HepG2 (cell line): ENCODE results near the gene ANGPTL2. TPM values are rescaled to one million over a fixed set of nuclear protein-coding genes. Genes with fewer than 3 reads are reported as not detected.
A peak's percentile ranks its signal among the peaks of the same experiment; 100 is the strongest.

Source experiments
- ATAC-seq: fragments of 200-7000 bp; cut with Tn5 transposase; 3 replicates; pipeline ENCODE4 v1.9.1; 2020; ENCODE audit warnings: mild to moderate bottlenecking, moderate library complexity
- Bru-seq: library from RNA; stranded (reverse); fragments of 400-500 nt; gene quantifications from one replicate; lab custom pipeline; 2021; lab: Mats Ljungman, UMichigan
- BruChase-seq, 2 experiments: library from RNA; stranded (reverse); fragments of 400-500 nt; gene quantifications; one replicate each; lab custom pipeline; 2021; lab: Mats Ljungman, UMichigan
- BruUV-seq: library from RNA; stranded (reverse); fragments of 400-500 nt; replicated peaks from 2 replicates; lab custom pipeline; 2021; lab: Mats Ljungman, UMichigan
- CTCF ChIA-PET: fragments of 300-600 bp; formaldehyde crosslinking; extraction: SDS; loops from one replicate; lab custom pipeline; 2021; ENCODE audit warnings: low total read pairs, inconsistent platforms, low intra/inter-chr PET ratio; lab: Yijun Ruan, JAX
- POLR2A ChIA-PET: fragments of 350-600 bp; sonication (Branson Sonifier 250); formaldehyde crosslinking; loops from one replicate; lab custom pipeline; 2020; ENCODE audit warnings: antibody characterized with exemption, inconsistent platforms; lab: Yijun Ruan, JAX
- DNase-seq: peaks from one replicate; pipeline ENCODE4 v3.0.0-alpha.2; 2015; ENCODE audit warnings: low spot score
- FAIRE-seq: peaks from 3 replicates; lab custom pipeline; 2011; peaks lifted over from hg19 to GRCh38; lab: Jason Lieb, UNC
- H2AFZ ChIP-seq: one replicate; pipeline ENCODE4 v1.6.1; 2011; ENCODE audit warnings: low read length, inconsistent platforms
- H3K27ac ChIP-seq: fragments of 300-600 bp; 3 replicates; pipeline ENCODE4 v1.8.0; 2011; ENCODE audit warnings: mixed run types, mild to moderate bottlenecking, mixed read lengths, low read length, inconsistent platforms; ENCODE audit not compliant: insufficient read depth; ENCODE audit errors: extremely low read length
- H3K27me3 ChIP-seq, 2 experiments: fragments of 200-600 bp in 1 of 2; 2 replicates in 1 of 2; 3 replicates in 1 of 2; pipeline versions ENCODE4 v1.6.0 to v1.8.0; 2011; ENCODE audit warnings: low read length in 2 of 2, mild to moderate bottlenecking in 2 of 2, moderate library complexity in 2 of 2, inconsistent platforms in 1 of 2; ENCODE audit not compliant: insufficient read depth in 2 of 2, control insufficient read depth in 1 of 2
- H3K36me3 ChIP-seq, 2 experiments: fragments of 200-600 bp in 1 of 2; replicated peaks in 1 of 2; 2 replicates in 1 of 2; 3 replicates in 1 of 2; pipeline versions ENCODE4 v1.5.1 to v1.8.0; 2011; ENCODE audit warnings: low read length in 2 of 2, inconsistent platforms in 1 of 2; ENCODE audit not compliant: insufficient read depth in 2 of 2, control insufficient read depth in 1 of 2
- H3K4me1 ChIP-seq: 2 replicates; pipeline ENCODE4 v1.5.1; 2012; ENCODE audit warnings: low read length, inconsistent platforms; ENCODE audit not compliant: insufficient read depth
- H3K4me2 ChIP-seq: 2 replicates; pipeline ENCODE4 v1.6.0; 2011; ENCODE audit warnings: low read depth, low read length, inconsistent platforms
- H3K4me3 ChIP-seq, 3 experiments: fragments of 200-600 bp in 1 of 3; sonication (generic), shearing (Covaris generic) in 1 of 3; replicated peaks in 1 of 3; 2 replicates each; pipeline ENCODE4 v1.5.1; 2011 to 2016; ENCODE audit warnings: low read length in 3 of 3, inconsistent platforms in 2 of 3, low read depth in 2 of 3, mild to moderate bottlenecking in 2 of 3, control low read depth in 1 of 3, mixed read lengths in 1 of 3; ENCODE audit not compliant: insufficient read depth in 1 of 3
- H3K79me2 ChIP-seq: one replicate; pipeline ENCODE4 v1.6.1; 2011; ENCODE audit warnings: low read length, inconsistent platforms; ENCODE audit not compliant: insufficient read depth
- H3K9ac ChIP-seq: 2 replicates; pipeline ENCODE4 v1.6.0; 2011; ENCODE audit warnings: mild to moderate bottlenecking, low read depth, low read length, inconsistent platforms; ENCODE audit not compliant: insufficient read depth
- H3K9me3 ChIP-seq: 2 replicates; pipeline ENCODE4 v1.5.1; 2012; ENCODE audit warnings: mild to moderate bottlenecking, low read length
- H4K20me1 ChIP-seq: 2 replicates; pipeline ENCODE4 v1.6.0; 2011; ENCODE audit warnings: inconsistent platforms, mild to moderate bottlenecking, low read length, moderate library complexity; ENCODE audit not compliant: insufficient read depth
- BHLHE40 ChIP-seq: IDR thresholded peaks from 2 replicates; pipeline ENCODE4 v1.6.1; 2011; ENCODE audit warnings: low read length, improper control_type of control experiment
- CREB1 ChIP-seq, 2 experiments: fragments of 450-650 bp in 1 of 2; IDR thresholded peaks; 2 replicates each; pipeline ENCODE4 v1.6.1; 2016 to 2017; ENCODE audit warnings: control low read depth in 1 of 2, mild to moderate bottlenecking in 1 of 2, missing compliant biosample characterization in 1 of 2, missing genetic modification characterization in 1 of 2
- JUND ChIP-seq: sonication (generic); formaldehyde crosslinking; IDR thresholded peaks from 2 replicates; pipeline ENCODE4 v1.8.0; 2022; ENCODE audit warnings: mild to moderate bottlenecking, missing genetic modification reagents
- KDM2A ChIP-seq: sonication (generic); formaldehyde crosslinking; IDR thresholded peaks from 2 replicates; pipeline ENCODE4 v1.4.0; 2020; ENCODE audit warnings: low read depth, missing genetic modification reagents, borderline replicate concordance
- MYC ChIP-seq: sonication (generic); formaldehyde crosslinking; IDR thresholded peaks from 2 replicates; pipeline ENCODE4 v1.9.0; 2021; ENCODE audit warnings: missing genetic modification reagents, borderline replicate concordance
- POLR2A ChIP-seq, 2 experiments: IDR thresholded peaks; 2 replicates each; pipeline ENCODE4 v1.6.1; 2011; ENCODE audit warnings: low read depth in 2 of 2, low read length in 2 of 2, mild to moderate bottlenecking in 1 of 2, moderate library complexity in 1 of 2; ENCODE audit not compliant: insufficient read depth in 1 of 2
- SP4 ChIP-seq: sonication (generic); formaldehyde crosslinking; IDR thresholded peaks from 2 replicates; pipeline ENCODE4 v1.8.1; 2023; ENCODE audit warnings: mild to moderate bottlenecking, missing genetic modification reagents
- ZNF350 ChIP-seq: sonication (generic); formaldehyde crosslinking; IDR thresholded peaks from 2 replicates; pipeline ENCODE4 v1.4.0; 2020; ENCODE audit warnings: mild to moderate bottlenecking, low read depth, missing genetic modification reagents, borderline replicate concordance
- ZNF512 ChIP-seq: sonication (generic); formaldehyde crosslinking; IDR thresholded peaks from 2 replicates; pipeline ENCODE4 v1.4.0; 2020; ENCODE audit warnings: mild to moderate bottlenecking, missing genetic modification reagents
- ZNF572 ChIP-seq: sonication (generic); formaldehyde crosslinking; IDR thresholded peaks from 2 replicates; pipeline ENCODE4 v1.5.1; 2020; ENCODE audit warnings: mild to moderate bottlenecking, missing genetic modification reagents
- ZNF576 ChIP-seq: sonication (generic); formaldehyde crosslinking; IDR thresholded peaks from 2 replicates; pipeline ENCODE4 v1.4.0; 2020; ENCODE audit warnings: mild to moderate bottlenecking, missing genetic modification reagents
- ZNF782 ChIP-seq: sonication (generic); formaldehyde crosslinking; IDR thresholded peaks from 2 replicates; pipeline ENCODE4 v1.4.0; 2020; ENCODE audit warnings: missing genetic modification reagents, mild to moderate bottlenecking, borderline replicate concordance
- WGBS: methylation state at CpG from one replicate; pipeline ENCODE4 v1.1.6; 2017; ENCODE audit warnings: low lambda C conversion rate; 5-methylcytosine and 5-hydroxymethylcytosine counted together
- in situ Hi-C: cut with HindIII; loops from 2 replicates; pipeline ENCODE4 v1.10.0; 2017; ENCODE audit warnings: low pct_unique_long_range_greater_than_20kb; ENCODE audit not compliant: extremely low pct_ligation_motif_present
- intact Hi-C: fragments of 100-400 bp; cut with micrococcal nuclease; formaldehyde crosslinking; loops from one replicate; pipeline ENCODE4 v1.10.0; 2022; ENCODE audit not compliant: unreplicated experiment
- long read RNA-seq, 2 experiments: library from RNA in 1 of 2; library from polyadenylated mRNA in 1 of 2; stranded (forward) in 1 of 2; unstranded in 1 of 2; transcript quantifications; one replicate each; pipeline ENCODE4 v2.0.0, GENCODE V29; 2019 to 2022
- polyA minus RNA-seq, 3 experiments: library from RNA; depleted of rRNA, polyadenylated mRNA; stranded (reverse); fragments of >200 nt; gene quantifications; 2 replicates each; pipeline ENCODE4 v1.2.3, GENCODE V29; 2011; ENCODE audit warnings: low replicate concordance in 1 of 3
- polyA plus RNA-seq, 8 experiments: library from polyadenylated mRNA; depleted of rRNA in 3 of 8; stranded (reverse) in 7 of 8; unstranded in 1 of 8; fragments of >200 nt; fragmentation: Illumina TruSeq in 4 of 8; extraction: Trizol in 4 of 8; gene quantifications; 2 replicates each; pipeline versions ENCODE4 v1.2.1 to v1.2.3, GENCODE V29; 2011 to 2016; ENCODE audit warnings: low read depth in 4 of 8, missing spikeins in 1 of 8, mixed read lengths in 1 of 8; ENCODE audit not compliant: insufficient read depth in 1 of 8
- total RNA-seq, 5 experiments: library from RNA; depleted of rRNA; stranded (reverse); fragments of >200 nt; fragmentation: Illumina TruSeq; extraction: Trizol; gene quantifications; 2 replicates each; pipeline ENCODE4 v1.2.3, GENCODE V29; 2016; ENCODE audit warnings: low read depth in 1 of 5

Gene ANGPTL2
- total RNA-seq (2016; rRNA removed; fragmentation: Illumina TruSeq; extraction: Trizol): 0.35 and 0.91 TPM in 2 replicates
- total RNA-seq (2016; cell fraction: cytosol; rRNA removed; fragmentation: Illumina TruSeq; extraction: Trizol; ENCODE audit: low read depth): 0.09 TPM in 1 of 2 replicates, not detected in the other
- total RNA-seq (2016; cell fraction: insoluble cytoplasmic fraction; rRNA removed; fragmentation: Illumina TruSeq; extraction: Trizol): 0.49 and 1.4 TPM in 2 replicates
- total RNA-seq (2016; cell fraction: membrane; rRNA removed; fragmentation: Illumina TruSeq; extraction: Trizol): 0.55 and 0.59 TPM in 2 replicates
- 1.2 and 2.2 TPM in 2 replicates for total RNA-seq (2016; cell fraction: nucleus; rRNA removed; fragmentation: Illumina TruSeq; extraction: Trizol)
- polyA plus RNA-seq (2011; rRNA removed): 21.0 and 40.2 TPM in 2 replicates
- polyA plus RNA-seq (2011; cell fraction: cytosol; rRNA removed): 14.1 and 24.9 TPM in 2 replicates
- 16.8 and 26.7 TPM in 2 replicates for polyA plus RNA-seq (2011; cell fraction: nucleus; rRNA removed)
- 27.5 and 38.6 TPM in 2 replicates for polyA plus RNA-seq (2012)
- polyA plus RNA-seq (2016; cell fraction: cytosol; fragmentation: Illumina TruSeq; extraction: Trizol; ENCODE audit: low read depth): 0.19 and 0.24 TPM in 2 replicates
- polyA plus RNA-seq (2016; cell fraction: insoluble cytoplasmic fraction; fragmentation: Illumina TruSeq; extraction: Trizol; ENCODE audit: low read depth): 0.60 and 0.63 TPM in 2 replicates
- 0.50 and 0.89 TPM in 2 replicates for polyA plus RNA-seq (2016; cell fraction: membrane; fragmentation: Illumina TruSeq; extraction: Trizol; ENCODE audit: low read depth)
- 1.8 and 2.3 TPM in 2 replicates for polyA plus RNA-seq (2016; cell fraction: nucleus; fragmentation: Illumina TruSeq; extraction: Trizol; ENCODE audit: insufficient read depth, low read depth)
- polyA minus RNA-seq (2011; rRNA and poly(A)+ RNA removed; ENCODE audit: low replicate concordance): 0.09 and 16.6 TPM in 2 replicates
- 7.1 and 18.4 TPM in 2 replicates for polyA minus RNA-seq (2011; cell fraction: cytosol; rRNA and poly(A)+ RNA removed)
- polyA minus RNA-seq (2011; cell fraction: nucleus; rRNA and poly(A)+ RNA removed): 7.3 and 9.9 TPM in 2 replicates
- Bru-seq, nascent RNA: percentile 30 among the genes with signal in this experiment
- percentile 37 among the genes with signal in this experiment for BruChase-seq, experiment 1, labeled RNA remaining after a 6-hour chase
- percentile 32 among the genes with signal in this experiment for BruChase-seq, experiment 2, labeled RNA remaining after a 2-hour chase
- long read RNA-seq, experiment 1, partial matches to known transcripts: 0 of 1 reads
- long read RNA-seq, experiment 1, other reads (novel, unspliced or antisense): 1 of 1 reads
- long read RNA-seq, experiment 2, partial matches to known transcripts: 1 of 3 reads
- long read RNA-seq, experiment 2, other reads (novel, unspliced or antisense): 0 of 3 reads

- ATAC-seq (peak; percentile 86), DNase-seq (peak; percentile 43)
- TF ChIP-seq KDM2A (CRISPR knock-in tag) (peak; percentile 37; the same call in 1 of the 2 replicates), MYC (CRISPR knock-in tag) (peak; percentile 33; the same call in 1 of the 2 replicates), JUND (CRISPR knock-in tag) (no peak), CREB1 (IDR thresholded peaks at IDR 0.05) (no peak), CREB1 (CRISPR knock-in tag; IDR thresholded peaks at IDR 0.05) (no peak), ZNF350 (CRISPR knock-in tag) (peak; percentile 39; the same call in 1 of the 2 replicates), ZNF572 (CRISPR knock-in tag) (0 out of 2 replicates have a peak, but pooled peaks have one; percentile 61), ZNF782 (CRISPR knock-in tag) (0 out of 2 replicates have a peak, but pooled peaks have one; percentile 24), ZNF576 (CRISPR knock-in tag) (0 out of 2 replicates have a peak, but pooled peaks have one; percentile 24), POLR2A (IDR thresholded peaks at IDR 0.05; ENCODE audit: insufficient read depth in 1 of 2, low read depth in 2 of 2, low read length in 2 of 2) (peak in 1 of 2 experiments; percentile 56; a peak in 1 of 4 replicates), ZNF512 (CRISPR knock-in tag) (no peak), SP4 (CRISPR knock-in tag) (peak; percentile 23; the same call in 1 of the 2 replicates), BHLHE40 (peak; percentile 71)
Observed at GRCh38 chr9:127122176-127123063, at the start of gene ANGPTL2. ANGPTL2 (minus strand) TSS chr9:127122635; CDS start chr9:127108731, 13,904 bp downstream.

More at GRCh38 chr9:127122176-127123063, at the start of gene ANGPTL2:
- no peaks in the 10 kb centered on the region for H3K9me3 ChIP-seq
- no peak within 1 kb of the TSS for H2AFZ ChIP-seq
- ChIA-PET POLR2A (interaction anchor here (1.1 to 1.4 kb wide), 3 partner anchors 9 to 14 kb away, joined by 3 to 7 read pairs (median 5); no protein-coding TSS in a partner anchor), CTCF (no interaction called here)
- 44% methylated on average over 23 of the region's 43 CpGs for WGBS
- H4K20me1 ChIP-seq: no peaks in the 10 kb centered on the region
- H3K4me2 ChIP-seq: peak within 1 kb of the TSS; percentile 78
- no TSS peak for BruUV-seq
- peak within 1 kb of the TSS; percentile 50 to 74 (median 60) for H3K4me3 ChIP-seq
- no peaks in the 10 kb centered on the region; a peak in 1 of 5 replicates for H3K27me3 ChIP-seq
- peak within 1 kb of the TSS; percentile 71 for H3K9ac ChIP-seq
- H3K79me2 ChIP-seq: no peaks in the 10 kb centered on the region
- intact Hi-C loops (no loop called here), in situ Hi-C loops (no loop called here)
- peak within 1 kb of the TSS; percentile 23 for H3K27ac ChIP-seq
- no peak for FAIRE-seq
- peaks cover 25% of the 10 kb centered on the region for H3K4me1 ChIP-seq
- no peaks in the 10 kb centered on the region for H3K36me3 ChIP-seq
